ENCODE data around the gene BANK1. TPM values are rescaled to one million over a fixed set of nuclear protein-coding genes. Genes with fewer than 3 reads are reported as not detected.
A peak's percentile ranks its signal among the peaks of the same experiment; 100 is the strongest.

BANK1 gene
- total RNA-seq, 3 donors from 2014 or later (not counting 1 experiment from before 2014, with no cell fraction given): 2.1 to 3.0 (median 2.4) TPM

DNA sequence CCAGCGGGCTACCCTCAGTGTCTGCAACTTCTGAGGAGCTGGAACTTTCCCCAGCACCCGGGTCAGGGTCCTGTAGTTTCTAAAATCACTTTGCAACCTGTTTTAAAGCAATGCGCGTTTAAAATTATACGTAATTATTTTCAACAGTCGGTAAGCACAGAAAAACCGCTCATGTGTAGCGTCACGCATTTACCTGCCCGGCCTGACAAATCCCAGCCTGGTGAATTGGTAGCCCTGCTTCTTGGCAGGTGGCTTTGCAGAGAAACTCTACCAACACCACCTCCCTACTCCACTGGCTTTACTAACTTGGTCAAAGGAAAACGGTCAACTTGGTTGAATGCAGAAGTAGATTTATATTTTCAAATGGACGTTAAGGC is 640 bp downstream of the BANK1 start:
- no peaks in the 10 kb centered on the region for H3K9me3 Mint-ChIP-seq
- peak overlapping the region in 1 of 2 donors; percentile 81 for H3K27ac Mint-ChIP-seq
- 7% methylated on average over 10 of the region's 12 CpGs for WGBS (ENCODE audit: insufficient coverage)
- no peak for TF ChIP-seq CTCF (IDR thresholded peaks at IDR 0.05)
- DNase-seq (peak in 1 of 2 donors; percentile 6), ATAC-seq (no peak)
- H3K27me3 Mint-ChIP-seq (ENCODE audit: low read depth in 2 of 2): peaks cover 4 to 7% of the 10 kb centered on the region in 2 donors
- Histone ChIP-seq H3K4me3 (ENCODE audit: low read length) (peak overlapping the region; percentile 54), H3K27ac (ENCODE audit: low read length) (peak overlapping the region; percentile 66), H3K4me1 (ENCODE audit: control insufficient read depth, insufficient read depth, low read length) (peaks cover 6% of the 10 kb centered on the region), H3K9me3 (ENCODE audit: control insufficient read depth, insufficient read depth, low read length) (no peaks in the 10 kb centered on the region), H3K36me3 (ENCODE audit: control insufficient read depth, insufficient read depth, low read length) (no peaks in the 10 kb centered on the region), H3K27me3 (ENCODE audit: control insufficient read depth, insufficient read depth, low read length) (no peaks in the 10 kb centered on the region)
- peak overlapping the region; percentile 89 for H3K4me3 Mint-ChIP-seq
- intact Hi-C loops (cut with micrococcal nuclease): no loop called here
- H3K4me1 Mint-ChIP-seq: peaks cover 13 to 14% of the 10 kb centered on the region in 2 donors
- H3K36me3 Mint-ChIP-seq: no peaks in the 10 kb centered on the region

DNA sequence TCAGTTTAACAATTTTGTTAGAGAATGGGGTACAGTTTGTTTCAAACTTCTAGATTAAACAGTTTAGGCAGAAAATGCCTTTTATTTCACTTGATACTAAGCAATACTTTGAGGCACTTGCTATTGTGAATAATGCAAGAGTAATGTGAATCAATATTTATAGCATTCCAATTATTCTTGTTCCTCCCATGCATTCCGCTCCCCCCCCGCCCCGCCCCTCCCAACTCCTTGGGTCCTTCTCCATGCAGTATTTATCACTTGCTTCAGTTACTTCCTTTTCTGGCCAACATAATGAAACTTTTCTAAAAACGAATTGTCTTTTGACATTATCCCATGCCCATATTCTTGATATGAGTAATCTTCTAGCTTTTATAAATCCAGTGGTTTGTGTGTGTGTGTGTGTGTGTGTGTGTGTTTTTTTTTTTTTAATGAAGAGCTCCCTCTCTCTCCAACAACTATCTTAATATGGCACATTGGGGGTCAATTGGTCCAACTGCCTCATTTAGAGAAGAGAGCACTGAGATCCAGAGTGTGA is 1.6 kb downstream of the BANK1 start:
- DNase-seq: no peak
- H3K4me3 Mint-ChIP-seq: peak overlapping the region; percentile 14
- H3K27me3 Mint-ChIP-seq (ENCODE audit: low read depth in 2 of 2): peaks cover 4 to 7% of the 10 kb centered on the region in 2 donors
- peaks cover 13 to 14% of the 10 kb centered on the region in 2 donors for H3K4me1 Mint-ChIP-seq
- intact Hi-C loops (cut with micrococcal nuclease): no loop called here
- WGBS (ENCODE audit: insufficient coverage): 42% methylated on average over 3 of the region's 4 CpGs
- peak overlapping the region; percentile 54 for H3K4me3 ChIP-seq (ENCODE audit: low read length)
- no peaks in the 10 kb centered on the region for H3K36me3 ChIP-seq (ENCODE audit: control insufficient read depth, insufficient read depth, low read length)
- H3K27me3 ChIP-seq (ENCODE audit: control insufficient read depth, insufficient read depth, low read length): no peaks in the 10 kb centered on the region
- H3K27ac ChIP-seq (ENCODE audit: low read length): no peak overlapping the region
- H3K9me3 ChIP-seq (ENCODE audit: control insufficient read depth, insufficient read depth, low read length): no peaks in the 10 kb centered on the region
- no peaks in the 10 kb centered on the region for H3K36me3 Mint-ChIP-seq
- H3K9me3 Mint-ChIP-seq: no peaks in the 10 kb centered on the region
- no peak for TF ChIP-seq CTCF (IDR thresholded peaks at IDR 0.05)
- H3K27ac Mint-ChIP-seq: no peak overlapping the region
- ATAC-seq: no peak
- peaks cover 6% of the 10 kb centered on the region for H3K4me1 ChIP-seq (ENCODE audit: control insufficient read depth, insufficient read depth, low read length)

GRCh38 chr4:101793397-101793796 is 2.9 kb downstream of the BANK1 start:
- TF ChIP-seq CTCF (IDR thresholded peaks at IDR 0.05): no peak
- Histone ChIP-seq H3K4me3 (ENCODE audit: low read length) (peak overlapping the region; percentile 20), H3K27me3 (ENCODE audit: control insufficient read depth, insufficient read depth, low read length) (no peaks in the 10 kb centered on the region), H3K4me1 (ENCODE audit: control insufficient read depth, insufficient read depth, low read length) (peaks cover 6% of the 10 kb centered on the region), H3K27ac (ENCODE audit: low read length) (no peak overlapping the region), H3K9me3 (ENCODE audit: control insufficient read depth, insufficient read depth, low read length) (no peaks in the 10 kb centered on the region), H3K36me3 (ENCODE audit: control insufficient read depth, insufficient read depth, low read length) (no peaks in the 10 kb centered on the region)
- Mint-ChIP-seq H3K9me3 (no peaks in the 10 kb centered on the region), H3K27me3 (ENCODE audit: low read depth in 2 of 2) (peaks cover 4 to 7% of the 10 kb centered on the region in 2 donors), H3K4me1 (peaks cover 13 to 14% of the 10 kb centered on the region in 2 donors), H3K4me3 (no peak overlapping the region), H3K36me3 (no peaks in the 10 kb centered on the region), H3K27ac (no peak overlapping the region)
- intact Hi-C loops (cut with micrococcal nuclease): no loop called here
- DNase-seq: no peak
- ATAC-seq: no peak

DNA sequence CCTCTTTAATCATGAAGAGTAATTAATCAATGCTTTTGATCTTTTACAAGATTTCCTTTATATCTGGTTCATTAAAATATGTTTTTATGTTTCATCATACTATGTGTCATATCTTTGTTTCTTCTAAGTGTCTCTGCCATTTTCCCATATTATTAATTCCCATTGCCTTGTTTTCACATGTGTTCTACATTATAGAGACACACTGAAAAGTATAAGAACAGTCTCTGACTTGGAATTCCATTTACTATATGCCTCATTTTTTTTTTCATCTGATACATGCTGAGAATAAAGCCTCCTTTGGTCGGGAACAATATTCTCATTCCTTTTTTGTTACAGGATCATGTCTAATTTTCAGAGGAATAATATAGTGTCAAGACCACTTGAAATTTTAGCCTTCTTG is 4.3 kb downstream of the BANK1 start:
- DNase-seq: no peak
- Mint-ChIP-seq H3K9me3 (no peaks in the 10 kb centered on the region), H3K4me3 (no peak overlapping the region), H3K27ac (no peak overlapping the region), H3K36me3 (no peaks in the 10 kb centered on the region), H3K27me3 (ENCODE audit: low read depth in 2 of 2) (peaks cover 4 to 7% of the 10 kb centered on the region in 2 donors), H3K4me1 (peaks cover 13 to 14% of the 10 kb centered on the region in 2 donors)
- Histone ChIP-seq H3K4me1 (ENCODE audit: control insufficient read depth, insufficient read depth, low read length) (peaks cover 6% of the 10 kb centered on the region), H3K9me3 (ENCODE audit: control insufficient read depth, insufficient read depth, low read length) (no peaks in the 10 kb centered on the region), H3K27me3 (ENCODE audit: control insufficient read depth, insufficient read depth, low read length) (no peaks in the 10 kb centered on the region), H3K36me3 (ENCODE audit: control insufficient read depth, insufficient read depth, low read length) (no peaks in the 10 kb centered on the region), H3K27ac (ENCODE audit: low read length) (no peak overlapping the region), H3K4me3 (ENCODE audit: low read length) (no peak overlapping the region)
- 100% methylated on average over 1 of the region's 1 CpG for WGBS (ENCODE audit: insufficient coverage)
- intact Hi-C loops (cut with micrococcal nuclease): no loop called here
- no peak for ATAC-seq
- TF ChIP-seq CTCF (IDR thresholded peaks at IDR 0.05): no peak
